ENCODE measurements around the gene FAXC. TPM values are rescaled to one million over a fixed set of nuclear protein-coding genes. Genes with fewer than 3 reads are reported as not detected.
"Not testable (repeated sequence)": the region's sequence is repeated elsewhere in the genome, so short reads cannot be mapped to it uniquely, and the experiment has no call there.

The FAXC gene
- total RNA-seq, 4 donors from 2014 or later, result 1.6 to 6.8 (median 4.9) TPM

- Histone ChIP-seq H3K9me3 (no peaks in the 10 kb centered on the region), H3K27ac (no peak overlapping the region), H3K27me3 (no peaks in the 10 kb centered on the region), H3K36me3 (no peaks in the 10 kb centered on the region), H3K4me1 (no peaks in the 10 kb centered on the region), H3K4me3 (no peak overlapping the region)
- 86% methylated on average over 2 of the region's 2 CpGs for WGBS
- TF ChIP-seq POLR2A (IDR thresholded peaks at IDR 0.05), result no peak
- TF ChIP-seq POLR2AphosphoS5 (IDR thresholded peaks at IDR 0.05), result no peak
- TF ChIP-seq EP300 (IDR thresholded peaks at IDR 0.05), result no peak
- TF ChIP-seq, protein P1, sequence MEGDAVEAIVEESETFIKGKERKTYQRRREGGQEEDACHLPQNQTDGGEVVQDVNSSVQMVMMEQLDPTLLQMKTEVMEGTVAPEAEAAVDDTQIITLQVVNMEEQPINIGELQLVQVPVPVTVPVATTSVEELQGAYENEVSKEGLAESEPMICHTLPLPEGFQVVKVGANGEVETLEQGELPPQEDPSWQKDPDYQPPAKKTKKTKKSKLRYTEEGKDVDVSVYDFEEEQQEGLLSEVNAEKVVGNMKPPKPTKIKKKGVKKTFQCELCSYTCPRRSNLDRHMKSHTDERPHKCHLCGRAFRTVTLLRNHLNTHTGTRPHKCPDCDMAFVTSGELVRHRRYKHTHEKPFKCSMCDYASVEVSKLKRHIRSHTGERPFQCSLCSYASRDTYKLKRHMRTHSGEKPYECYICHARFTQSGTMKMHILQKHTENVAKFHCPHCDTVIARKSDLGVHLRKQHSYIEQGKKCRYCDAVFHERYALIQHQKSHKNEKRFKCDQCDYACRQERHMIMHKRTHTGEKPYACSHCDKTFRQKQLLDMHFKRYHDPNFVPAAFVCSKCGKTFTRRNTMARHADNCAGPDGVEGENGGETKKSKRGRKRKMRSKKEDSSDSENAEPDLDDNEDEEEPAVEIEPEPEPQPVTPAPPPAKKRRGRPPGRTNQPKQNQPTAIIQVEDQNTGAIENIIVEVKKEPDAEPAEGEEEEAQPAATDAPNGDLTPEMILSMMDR (IDR thresholded peaks at IDR 0.05), result no peak
- no peak for DNase-seq (ENCODE audit: low spot score in 2 of 2)
These were observed 79.4 kb downstream of the FAXC start for GRCh38 chr6:99270030-99270429.

- H3K4me1 ChIP-seq, result no peaks in the 10 kb centered on the region
- TF ChIP-seq POLR2AphosphoS5 (IDR thresholded peaks at IDR 0.05), result no peak
- no peaks in the 10 kb centered on the region for H3K9me3 ChIP-seq
- H3K27me3 ChIP-seq, result no peaks in the 10 kb centered on the region
- H3K36me3 ChIP-seq, result no peaks in the 10 kb centered on the region
- DNase-seq (ENCODE audit: low spot score in 2 of 2), result no peak
- no peak overlapping the region for H3K4me3 ChIP-seq
- 77% methylated on average over 3 of the region's 3 CpGs for whole genome bisulfite sequencing
- no peak overlapping the region for H3K27ac ChIP-seq
These were observed 80.3 kb downstream of the FAXC start for GRCh38 chr6:99269207-99269606.

DNA sequence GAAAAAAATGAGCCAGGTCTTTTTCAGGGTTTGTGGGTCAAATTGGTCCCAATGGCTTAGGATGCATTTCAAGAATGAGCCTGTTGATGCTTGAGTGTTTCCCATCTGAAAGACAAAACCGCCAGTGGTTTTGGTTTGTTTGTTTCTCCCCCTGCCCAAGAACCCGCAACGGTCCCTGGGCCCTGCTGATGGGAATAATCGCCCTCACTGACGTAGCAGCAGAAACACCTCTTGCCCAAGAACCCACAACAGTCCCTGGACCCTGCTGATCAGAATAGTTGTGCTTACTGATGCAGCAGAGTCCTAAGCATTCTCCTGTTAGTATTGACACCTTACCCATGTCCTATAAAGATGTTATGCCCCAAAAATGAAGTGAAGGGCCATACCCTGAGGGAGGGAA, 82.5 kb downstream of the FAXC start:
- H3K27ac ChIP-seq; H3K4me1 ChIP-seq; H3K9me3 ChIP-seq; H3K4me3 ChIP-seq; H3K36me3 ChIP-seq; H3K27me3 ChIP-seq; DNase-seq (ENCODE audit: low spot score in 2 of 2): not testable (repeated sequence)
- 100% methylated on average over 5 of the region's 5 CpGs for WGBS

GRCh38 chr6:99265447-99265846, 84.0 kb downstream of the FAXC start:
- not testable (repeated sequence) for H3K4me3 ChIP-seq; DNase-seq (ENCODE audit: low spot score in 2 of 2); H3K9me3 ChIP-seq; H3K4me1 ChIP-seq; H3K27me3 ChIP-seq; H3K27ac ChIP-seq; H3K36me3 ChIP-seq
- 91% methylated on average over 5 of the region's 5 CpGs for WGBS

- TF ChIP-seq POLR2A (IDR thresholded peaks at IDR 0.05) (no peak), EP300 (IDR thresholded peaks at IDR 0.05) (no peak), POLR2AphosphoS5 (IDR thresholded peaks at IDR 0.05) (no peak)
- TF ChIP-seq, protein P1 (IDR thresholded peaks at IDR 0.05), result no peak
- DNase-seq (ENCODE audit: low spot score in 2 of 2), result no peak
- Histone ChIP-seq H3K4me3 (no peak overlapping the region), H3K36me3 (no peaks in the 10 kb centered on the region), H3K4me1 (no peaks in the 10 kb centered on the region), H3K27me3 (no peaks in the 10 kb centered on the region), H3K9me3 (no peaks in the 10 kb centered on the region), H3K27ac (no peak overlapping the region)
- 79% methylated on average over 20 of the region's 20 CpGs for WGBS
These were observed 94.6 kb downstream of the FAXC start for GRCh38 chr6:99254616-99255550.

- H3K27ac ChIP-seq, result no peak overlapping the region
- H3K4me1 ChIP-seq, result no peaks in the 10 kb centered on the region
- no peak for DNase-seq (ENCODE audit: low spot score in 2 of 2)
- H3K9me3 ChIP-seq, result no peaks in the 10 kb centered on the region
- H3K36me3 ChIP-seq, result no peaks in the 10 kb centered on the region
- peaks cover 2% of the 10 kb centered on the region for H3K27me3 ChIP-seq
- H3K4me3 ChIP-seq, result no peak overlapping the region
- 95% methylated on average over 2 of the region's 2 CpGs for WGBS
- TF ChIP-seq POLR2A (IDR thresholded peaks at IDR 0.05), result no peak
- no peak for TF ChIP-seq POLR2AphosphoS5 (IDR thresholded peaks at IDR 0.05)
- TF ChIP-seq EP300 (IDR thresholded peaks at IDR 0.05), result no peak
- TF ChIP-seq, protein P1 (IDR thresholded peaks at IDR 0.05), result no peak
These were observed 96.2 kb downstream of the FAXC start for GRCh38 chr6:99253271-99253670.

Data from suprapubic skin (tissue), 4 donors.